Transverse colon (tissue), 4 donors: Measurements from ENCODE around the gene LPCAT1. TPM values are rescaled to one million over a fixed set of nuclear protein-coding genes. Genes with fewer than 3 reads are reported as not detected.
"Not testable (repeated sequence)": the region's sequence is repeated elsewhere in the genome, so short reads cannot be mapped to it uniquely, and the experiment has no call there.

Source experiments
- DNase-seq: peaks from one replicate; pipeline ENCODE4 v3.0.0-alpha.2; 2019
- H3K27ac ChIP-seq, 4 donors: fragments of 200-600 bp; sonication (generic); 2 replicates each; pipeline ENCODE4 v1.5.1; 2016 to 2018; ENCODE audit warnings: inconsistent platforms in 4 of 4
- H3K27me3 ChIP-seq: fragments of 200-600 bp; sonication (generic); 2 replicates; pipeline ENCODE4 v1.5.1; 2017; ENCODE audit warnings: inconsistent platforms
- H3K36me3 ChIP-seq, 4 donors: fragments of 200-600 bp; sonication (generic); 2 replicates each; pipeline ENCODE4 v1.5.1; 2017 to 2019; ENCODE audit warnings: inconsistent platforms in 4 of 4
- H3K4me1 ChIP-seq, 4 donors: fragments of 200-600 bp; sonication (generic); 2 replicates each; pipeline ENCODE4 v1.5.1; 2017 to 2020; ENCODE audit warnings: inconsistent platforms in 4 of 4
- H3K4me3 ChIP-seq, 4 donors: fragments of 200-600 bp; sonication (generic); 1 replicate in 1 of 4; 2 replicates in 3 of 4; pipeline versions ENCODE4 v1.5.1 to v1.6.1; 2017 to 2019; ENCODE audit warnings: inconsistent platforms in 4 of 4
- H3K9me3 ChIP-seq, 2 donors: fragments of 200-600 bp; sonication (generic); 2 replicates each; pipeline ENCODE4 v1.5.1; 2017 to 2019; ENCODE audit warnings: inconsistent platforms in 2 of 2
- CTCF ChIP-seq, 5 experiments: fragments of 200-600 bp in 3 of 5; fragments of 450-650 bp in 2 of 5; sonication (generic) in 3 of 5; IDR thresholded peaks; 1 replicate in 2 of 5; 2 replicates in 3 of 5; pipeline ENCODE4 v1.5.1; 2016 to 2017; ENCODE audit warnings: antibody characterized with exemption in 5 of 5, inconsistent platforms in 3 of 5, mild to moderate bottlenecking in 2 of 5, moderate library complexity in 1 of 5
- EP300 ChIP-seq: sonication (generic); formaldehyde crosslinking; IDR thresholded peaks from one replicate; pipeline ENCODE4 v1.6.1; 2017; ENCODE audit warnings: antibody characterized with exemption, low read depth
- POLR2A ChIP-seq: fragments of 450-650 bp; IDR thresholded peaks from one replicate; pipeline ENCODE4 v1.6.1; 2016; ENCODE audit warnings: antibody characterized with exemption, mild to moderate bottlenecking, moderate library complexity
- POLR2AphosphoS5 ChIP-seq, 3 donors: sonication (generic); formaldehyde crosslinking; IDR thresholded peaks; one replicate each; pipeline ENCODE4 v1.6.1; 2016; ENCODE audit warnings: antibody characterized with exemption in 3 of 3
- WGBS, 2 donors: methylation state at CpG; one replicate each; pipeline ENCODE4 v1.1.5; 2018; ENCODE audit warnings: low coverage in 1 of 2; 5-methylcytosine and 5-hydroxymethylcytosine counted together
- in situ Hi-C, 4 donors: fragments of 200-750 bp; cut with MboI; loops; one replicate each; pipeline versions ENCODE4 v1.15.0 to v1.15.1; 2017; ENCODE audit warnings: low sequenced_read_pairs in 3 of 4, low pct_ligation_motif_present in 1 of 4, low pct_unique_long_range_greater_than_20kb in 1 of 4
- intact Hi-C: fragments of 100-400 bp; cut with DNase I; formaldehyde crosslinking; loops from one replicate; pipeline ENCODE4 v1.15.1; 2023; ENCODE audit warnings: low total_unique reads
- total RNA-seq, 4 donors: library from RNA; depleted of rRNA; stranded (reverse); fragments of >200 nt; gene quantifications; one replicate each; pipeline ENCODE4 v1.1.0, GENCODE V29; 2016

LPCAT1 gene
- total RNA-seq, 4 donors from 2014 or later = 10.0 to 50.5 (median 21.0) TPM

DNA sequence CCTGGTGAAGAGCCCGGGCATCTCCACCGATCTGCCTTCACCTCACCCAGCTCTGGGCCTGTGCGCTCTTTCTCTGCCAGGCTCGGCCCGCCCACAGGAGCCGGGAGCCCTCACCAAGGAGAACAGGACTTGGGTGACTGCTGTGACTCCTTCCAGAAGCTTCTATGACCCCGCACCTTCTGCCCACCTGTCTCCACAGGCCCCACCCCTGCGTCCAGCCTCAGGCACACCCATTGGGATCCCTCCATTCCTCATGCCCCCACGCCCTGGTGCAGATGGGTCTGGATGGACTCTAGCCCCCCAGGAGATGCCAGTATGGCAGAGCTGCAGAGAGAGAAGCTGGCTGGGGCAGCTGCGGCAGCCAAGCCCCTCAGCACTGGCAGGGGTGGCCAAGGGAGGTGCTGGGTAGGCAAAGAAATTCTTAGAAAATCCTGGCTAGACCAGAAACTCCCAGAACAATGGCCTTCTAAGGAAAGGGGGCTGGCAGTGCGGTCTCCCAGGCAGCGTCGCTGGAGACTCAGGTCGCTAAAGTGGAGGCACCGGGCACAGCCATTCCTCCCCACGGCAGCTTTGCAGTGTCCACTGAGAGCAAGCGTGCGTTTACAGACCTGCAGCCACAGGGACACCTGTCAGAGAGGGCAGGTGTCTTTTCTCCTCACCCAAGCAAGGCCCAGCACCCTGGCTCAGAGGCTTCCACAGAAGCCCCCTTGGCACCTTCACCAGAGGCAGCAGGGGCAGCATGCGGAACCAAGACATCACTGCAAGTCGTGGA is 17.3 kb downstream of the LPCAT1 start:
- TF ChIP-seq POLR2A = no peak
- TF ChIP-seq EP300 = no peak
- TF ChIP-seq CTCF (IDR thresholded peaks at IDR 0.05) = no peak
- TF ChIP-seq POLR2AphosphoS5 (IDR thresholded peaks at IDR 0.05) = no peak
- in situ Hi-C loops = no loop called here
- 89 to 100% methylated on average over 3 to 19 of the region's 20 CpGs for WGBS, 2 donors

GRCh38 chr5:1505506-1506241 is 18.1 kb downstream of the LPCAT1 start:
- 79% methylated on average over 22 of the region's 24 CpGs; no CpG with 5 or more reads in 1 of the 2 donors for WGBS, 2 donors
- no peaks in the 10 kb centered on the region for H3K27me3 ChIP-seq
- DNase-seq = no peak
- in situ Hi-C loops (no loop called here), intact Hi-C loops (no loop called here)
- H3K4me1 ChIP-seq = peaks cover 0 to 7% (median 5%) of the 10 kb centered on the region in 4 donors
- no peak overlapping the region for H3K27ac ChIP-seq
- H3K36me3 ChIP-seq = no peaks in the 10 kb centered on the region
- no peak for TF ChIP-seq POLR2A
- no peaks in the 10 kb centered on the region for H3K9me3 ChIP-seq
- no peak overlapping the region for H3K4me3 ChIP-seq

More for the DNA sequence above, 17.3 kb downstream of the LPCAT1 start:
- H3K4me1 ChIP-seq = peaks cover 0 to 7% (median 0%) of the 10 kb centered on the region in 4 donors
- H3K27ac ChIP-seq = no peak overlapping the region
- intact Hi-C loops = no loop called here
- DNase-seq = no peak
- H3K9me3 ChIP-seq = no peaks in the 10 kb centered on the region
- no peaks in the 10 kb centered on the region for H3K36me3 ChIP-seq
- no peak overlapping the region for H3K4me3 ChIP-seq
- no peaks in the 10 kb centered on the region for H3K27me3 ChIP-seq

GRCh38 chr5:1505089-1505488 is 18.7 kb downstream of the LPCAT1 start:
- intact Hi-C loops, DNase-seq, H3K36me3 ChIP-seq, H3K27ac ChIP-seq, in situ Hi-C loops, H3K9me3 ChIP-seq, H3K4me3 ChIP-seq, H3K27me3 ChIP-seq: not testable (repeated sequence)
- H3K4me1 ChIP-seq = peaks cover 0 to 11% (median 8%) of the 10 kb centered on the region in 4 donors
- 80 to 83% methylated on average over 1 to 14 of the region's 14 CpGs for whole genome bisulfite sequencing, 2 donors

DNA sequence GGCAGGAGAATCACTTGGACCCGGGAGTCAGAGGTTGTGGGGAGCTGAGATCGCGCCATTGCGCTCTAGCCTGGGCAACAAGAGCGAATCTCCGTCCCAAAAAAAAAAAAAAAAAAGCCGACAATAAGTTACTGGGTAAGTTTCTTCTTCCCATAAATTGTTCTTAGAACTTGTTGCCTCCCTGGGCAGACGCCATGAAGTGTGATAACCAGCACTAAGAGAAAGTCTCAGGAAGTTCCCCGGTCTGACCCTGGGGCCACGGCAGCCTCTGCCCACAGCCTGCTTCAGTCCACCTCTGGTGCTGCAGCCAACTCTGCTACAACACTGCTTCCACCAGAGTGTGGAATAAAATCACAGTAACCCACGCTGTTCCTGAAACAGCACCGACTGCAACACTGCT is 19.1 kb downstream of the LPCAT1 start:
- Histone ChIP-seq H3K4me1 (peaks cover 0 to 11% (median 8%) of the 10 kb centered on the region in 4 donors), H3K36me3 (no peaks in the 10 kb centered on the region), H3K27me3 (no peaks in the 10 kb centered on the region), H3K9me3 (no peaks in the 10 kb centered on the region), H3K27ac (no peak overlapping the region), H3K4me3 (no peak overlapping the region)
- 86 to 97% methylated on average over 9 to 12 of the region's 12 CpGs for WGBS, 2 donors
- TF ChIP-seq POLR2A (no peak), EP300 (no peak), CTCF (IDR thresholded peaks at IDR 0.05) (no peak), POLR2AphosphoS5 (IDR thresholded peaks at IDR 0.05) (no peak)
- intact Hi-C loops = no loop called here
- in situ Hi-C loops = no loop called here
- no peak for DNase-seq

DNA sequence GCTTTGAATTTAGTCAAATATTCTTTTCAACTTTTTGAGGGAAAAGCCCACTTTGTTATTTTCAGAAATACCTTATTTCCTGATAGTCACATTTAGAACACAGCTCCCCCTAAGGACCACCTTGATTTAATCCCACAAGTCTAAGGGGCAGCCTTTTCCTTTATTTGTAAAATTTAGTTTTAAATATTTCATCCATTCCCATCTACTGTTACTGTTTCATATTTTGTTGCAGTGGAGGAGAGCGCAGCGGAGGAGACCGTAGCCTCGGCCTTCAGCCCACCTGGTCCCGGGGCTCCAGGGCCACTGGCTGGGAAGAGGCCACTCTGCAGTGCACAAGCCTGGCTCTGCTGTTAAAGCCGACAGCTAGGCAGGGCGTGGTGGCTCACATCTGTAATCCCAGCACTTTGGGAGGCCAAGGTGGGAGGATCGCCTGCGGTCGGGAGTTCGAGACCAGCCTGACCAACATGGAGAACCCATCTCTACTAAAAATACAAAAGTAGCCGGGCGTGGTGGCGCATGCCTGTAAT is 19.6 kb downstream of the LPCAT1 start:
- Histone ChIP-seq H3K9me3 (no peaks in the 10 kb centered on the region), H3K4me3 (no peak overlapping the region), H3K27ac (peak overlapping the region; percentile 13 to 54 (median 32)), H3K27me3 (no peaks in the 10 kb centered on the region), H3K4me1 (peaks cover 0 to 11% (median 8%) of the 10 kb centered on the region in 4 donors), H3K36me3 (no peaks in the 10 kb centered on the region)
- 88 to 100% methylated on average over 3 to 14 of the region's 14 CpGs for WGBS, 2 donors
- intact Hi-C loops (no loop called here), in situ Hi-C loops (no loop called here)
- TF ChIP-seq POLR2AphosphoS5 (IDR thresholded peaks at IDR 0.05) = no peak
- TF ChIP-seq EP300 = no peak
- no peak for TF ChIP-seq POLR2A
- no peak for TF ChIP-seq CTCF (IDR thresholded peaks at IDR 0.05)
- DNase-seq = no peak
